HG03457 (cell line): ENCODE measurements around the gene NPAS2.

Experiments
- ATAC-seq: cut with Tn5 transposase; IDR thresholded peaks from one replicate; pipeline ENCODE4 v1.9.1; 2021; ENCODE audit warnings: moderate number of reproducible peaks; ENCODE audit not compliant: unreplicated experiment

NPAS2 gene

GRCh38 chr2:100983684-100984310 lies 163.9 kb downstream of the NPAS2 start:
- no peak for ATAC-seq

- ATAC-seq = no peak
Measured at GRCh38 chr2:100984892-100985307, 165.0 kb downstream of the NPAS2 start.

- ATAC-seq = no peak
Measured at GRCh38 chr2:100986157-100986556, 166.2 kb downstream of the NPAS2 start.

- no peak for ATAC-seq
Measured at GRCh38 chr2:100987536-100987935, 167.6 kb downstream of the NPAS2 start.

DNA sequence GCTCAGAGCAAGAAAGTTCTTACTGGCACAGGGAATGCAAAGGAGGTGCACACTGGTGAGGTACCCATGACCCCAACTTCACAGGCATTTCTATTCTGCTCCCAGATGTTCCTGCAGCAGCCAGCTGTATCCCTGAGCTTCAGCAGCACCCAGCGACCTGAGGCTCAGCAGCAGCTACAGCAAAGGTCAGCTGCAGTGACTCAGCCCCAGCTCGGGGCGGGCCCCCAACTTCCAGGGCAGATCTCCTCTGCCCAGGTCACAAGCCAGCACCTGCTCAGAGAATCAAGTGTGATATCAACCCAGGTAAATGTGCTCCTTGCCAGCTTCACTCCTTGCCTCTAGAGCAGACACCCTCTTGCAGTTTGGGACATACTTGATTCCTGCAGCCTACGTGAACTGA lies 168.0 kb downstream of the NPAS2 start:
- no peak for ATAC-seq

DNA sequence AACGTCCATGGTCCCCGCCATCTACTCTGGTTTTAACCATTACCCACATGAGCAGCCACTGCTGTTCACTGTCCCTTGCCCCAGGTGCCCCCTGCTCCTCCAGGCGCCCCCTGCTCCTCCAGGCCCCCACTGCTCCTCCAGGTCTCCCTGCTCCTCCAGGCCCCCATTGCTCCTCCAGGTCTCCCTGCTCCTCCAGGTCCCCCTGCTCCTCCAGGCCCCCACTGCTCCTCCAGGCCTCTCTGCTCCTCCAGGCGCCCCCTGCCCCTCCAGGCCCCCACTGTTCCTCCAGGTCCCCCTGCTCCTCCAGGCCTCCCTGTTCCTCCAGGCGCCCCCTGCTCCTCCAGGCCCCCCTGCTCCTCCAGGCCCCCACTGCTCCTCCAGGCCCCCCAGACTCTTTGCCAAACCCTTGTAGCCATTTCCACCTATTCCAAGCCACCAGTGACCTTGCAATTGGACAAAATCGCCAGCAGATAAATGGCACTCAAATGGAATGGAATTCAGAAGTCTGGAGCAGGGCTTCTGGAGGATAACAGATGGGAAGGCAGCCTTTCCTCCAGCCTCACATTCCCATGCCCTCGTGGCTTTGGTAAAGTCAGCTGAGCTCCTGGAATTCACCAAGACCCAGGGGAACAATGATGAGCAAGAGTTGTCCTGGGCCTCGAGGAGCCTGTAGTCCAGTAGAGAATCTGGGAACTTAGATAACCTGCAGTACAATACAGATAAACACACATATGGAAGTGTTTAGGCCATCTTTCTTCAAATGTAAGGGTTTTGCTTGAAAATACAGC lies 168.9 kb downstream of the NPAS2 start:
- ATAC-seq = no peak

GRCh38 chr2:100989666-100990065 lies 169.7 kb downstream of the NPAS2 start:
- no peak for ATAC-seq

DNA sequence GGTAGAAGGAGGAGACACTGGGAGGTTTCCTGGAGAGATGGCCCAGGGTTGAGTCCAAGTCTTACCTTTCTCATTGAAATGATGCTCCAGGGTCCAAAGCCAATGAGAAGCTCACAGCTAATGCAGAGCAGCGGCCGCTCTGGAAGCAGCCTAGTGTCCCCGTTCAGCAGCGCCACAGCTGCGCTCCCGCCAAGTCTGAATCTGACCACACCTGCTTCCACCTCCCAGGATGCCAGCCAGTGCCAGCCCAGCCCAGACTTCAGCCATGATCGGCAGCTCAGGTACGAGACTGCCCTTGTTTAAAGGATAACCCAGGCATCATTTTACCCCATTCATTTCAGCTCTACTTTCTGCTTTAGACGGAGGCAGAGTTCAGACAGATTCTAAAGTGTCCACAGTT lies 170.2 kb downstream of the NPAS2 start:
- no peak for ATAC-seq

DNA sequence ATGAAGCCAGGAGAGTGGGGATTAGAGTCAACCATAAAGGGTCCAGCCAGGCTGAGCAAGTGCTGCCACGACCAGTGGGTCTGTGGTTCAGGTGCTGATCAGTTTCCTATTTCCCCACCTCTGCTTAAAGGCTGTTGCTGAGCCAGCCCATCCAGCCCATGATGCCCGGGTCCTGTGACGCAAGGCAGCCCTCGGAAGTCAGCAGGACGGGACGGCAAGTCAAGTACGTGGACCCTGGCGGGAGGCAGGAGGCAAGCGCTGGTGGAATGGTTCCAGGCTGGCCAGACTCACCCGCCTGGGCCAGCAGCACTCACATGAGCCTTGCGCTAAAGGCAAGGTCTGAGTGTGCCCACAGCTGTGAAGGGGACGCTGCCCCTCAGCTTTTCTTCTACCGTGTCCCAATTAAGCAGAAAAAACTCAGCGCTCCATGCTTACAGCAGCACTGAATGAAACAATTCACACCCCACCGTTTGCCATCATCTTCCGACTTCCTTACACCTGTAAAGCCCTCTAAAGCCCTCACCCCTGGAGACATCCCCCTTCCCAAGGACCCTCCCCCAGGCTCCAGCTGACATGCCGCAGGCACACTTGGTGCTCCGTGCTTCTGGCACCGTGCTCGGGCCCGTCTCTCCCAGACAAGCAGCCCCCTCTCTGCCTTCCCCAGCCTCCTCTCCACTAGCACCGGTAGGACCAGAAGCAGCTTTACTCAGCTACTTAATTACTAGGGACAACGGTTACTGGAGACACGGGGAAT lies 170.9 kb downstream of the NPAS2 start:
- ATAC-seq = no peak

- no peak for ATAC-seq
Measured at GRCh38 chr2:100991404-100991773, 171.4 kb downstream of the NPAS2 start.

GRCh38 chr2:100992262-100992661 lies 172.3 kb downstream of the NPAS2 start:
- ATAC-seq = no peak

GRCh38 chr2:100993294-100993693 lies 173.4 kb downstream of the NPAS2 start:
- ATAC-seq = no peak

DNA sequence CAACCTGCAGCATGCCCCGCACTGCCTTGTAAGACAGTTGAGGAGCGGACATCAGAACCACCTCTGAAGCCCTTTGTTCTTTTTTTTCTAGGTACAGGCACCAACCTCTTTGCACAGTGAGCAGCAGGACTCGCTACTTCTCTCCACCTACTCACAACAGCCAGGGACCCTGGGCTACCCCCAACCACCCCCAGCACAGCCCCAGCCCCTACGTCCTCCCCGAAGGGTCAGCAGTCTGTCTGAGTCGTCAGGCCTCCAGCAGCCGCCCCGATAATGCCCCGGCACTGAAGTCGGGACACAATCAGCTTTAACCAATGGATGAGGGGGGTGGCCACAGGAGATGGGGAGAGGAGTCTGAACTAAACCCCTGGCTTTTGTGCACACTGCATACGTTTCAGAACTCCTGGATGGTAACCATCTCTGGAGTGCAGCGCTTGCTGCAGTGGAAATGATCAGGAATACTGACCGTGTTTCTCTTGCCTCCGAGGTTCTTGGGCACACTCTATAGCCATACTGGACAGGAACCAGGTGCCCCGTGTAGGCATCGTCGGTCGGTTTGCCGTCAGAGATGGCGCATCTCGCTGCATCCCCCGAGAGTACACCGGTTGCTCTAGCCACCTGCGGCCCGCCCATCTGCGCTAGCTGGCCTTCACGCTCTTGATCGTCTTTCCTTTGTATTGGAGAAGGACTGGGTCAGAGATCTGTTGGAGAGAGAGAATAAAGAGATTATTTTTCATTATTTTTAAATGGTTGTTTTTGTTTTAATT lies 175.6 kb downstream of the NPAS2 start:
- ATAC-seq = no peak

DNA sequence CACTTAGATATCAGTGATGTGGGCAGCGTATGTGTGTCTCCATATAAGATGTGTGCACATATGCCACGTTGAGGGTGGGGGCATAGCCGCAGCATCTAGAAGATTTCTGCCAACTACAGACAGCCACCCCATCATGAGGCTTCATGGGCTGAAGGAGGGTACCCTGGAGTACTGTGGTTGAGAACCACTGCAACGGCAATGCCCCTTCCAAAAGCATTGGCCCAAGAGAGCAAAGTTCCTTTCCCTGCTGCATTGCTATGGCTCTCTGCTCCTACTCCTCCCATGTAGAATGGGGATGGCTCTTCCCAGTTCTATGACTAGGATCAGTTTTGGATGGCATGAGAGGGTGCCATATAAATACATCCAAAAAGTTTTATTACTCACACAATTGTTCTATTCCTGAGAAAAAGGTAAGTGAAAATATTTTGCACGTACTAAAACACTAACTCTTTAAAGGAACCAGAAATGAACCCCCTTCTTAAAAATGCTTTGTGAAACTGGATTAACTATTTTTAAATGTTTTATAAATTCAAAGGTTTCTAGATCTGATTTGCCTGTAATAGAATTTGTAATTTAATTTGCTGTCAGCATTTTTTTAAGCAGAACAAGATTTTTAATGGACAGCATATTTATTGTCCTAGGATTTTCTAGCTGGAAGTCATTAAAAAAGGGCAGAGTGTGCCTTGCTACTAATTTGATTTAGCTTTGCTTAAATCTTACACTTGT lies 177.7 kb downstream of the NPAS2 start:
- no peak for ATAC-seq

- ATAC-seq = no peak
Measured at GRCh38 chr2:100998235-100998573, 178.3 kb downstream of the NPAS2 start.

- no peak for ATAC-seq
Measured at GRCh38 chr2:100999995-101000394, 180.1 kb downstream of the NPAS2 start.

GRCh38 chr2:101001691-101002561 lies 182.0 kb downstream of the NPAS2 start, which contains the start of gene RPL31:
Gene RPL31 (plus strand): TSS chr2:101002289. CDS start chr2:101002702, 413 bp downstream.
- ATAC-seq = peak; percentile 96

GRCh38 chr2:101002562-101003277 lies 182.8 kb downstream of the NPAS2 start:
- ATAC-seq = peak; percentile 6

GRCh38 chr2:101003278-101003775 lies 183.4 kb downstream of the NPAS2 start:
- ATAC-seq = no peak
